Muscle of back (tissue), 11 donors: ENCODE results near the gene GOLGA6D. TPM values are rescaled to one million over a fixed set of nuclear protein-coding genes. Genes with fewer than 3 reads are reported as not detected.
"Not testable (repeated sequence)": the region's sequence is repeated elsewhere in the genome, so short reads cannot be mapped to it uniquely, and the experiment has no call there.

Experiments used
- DNase-seq, 3 donors: peaks; one replicate each; pipeline versions ENCODE4 v3.0.0 to v3.0.0-alpha.2; 2013
- polyA plus RNA-seq, 10 donors: library from polyadenylated mRNA; unstranded; fragments of 120-200 nt; gene quantifications; one replicate each; pipeline ENCODE4 v1.2.1, GENCODE V29; 2013; ENCODE audit not compliant: insufficient read length in 10 of 10

GOLGA6D gene
- polyA plus RNA-seq, 10 donors: 0.07 to 0.93 (median 0.29) TPM

GRCh38 chr15:75284152-75284551 lies 1.5 kb downstream of the GOLGA6D start:
- DNase-seq: not testable (repeated sequence)

- DNase-seq: not testable (repeated sequence)
Observed at GRCh38 chr15:75293660-75294059, 11.0 kb downstream of the GOLGA6D start.

GRCh38 chr15:75298541-75299310 lies 16.1 kb downstream of the GOLGA6D start:
- not testable (repeated sequence) for DNase-seq

- DNase-seq: not testable (repeated sequence)
Observed at GRCh38 chr15:75299311-75299688, 16.7 kb downstream of the GOLGA6D start.

GRCh38 chr15:75300026-75300425 lies 17.4 kb downstream of the GOLGA6D start:
- DNase-seq: not testable (repeated sequence)

GRCh38 chr15:75302318-75302717 lies 19.7 kb downstream of the GOLGA6D start:
- DNase-seq: no peak

GRCh38 chr15:75302753-75303152 lies 20.1 kb downstream of the GOLGA6D start:
- DNase-seq: not testable (repeated sequence)

GRCh38 chr15:75306188-75306587 lies 23.6 kb downstream of the GOLGA6D start:
- no peak for DNase-seq

- DNase-seq: peak in 1 of 3 donors; percentile 4
Observed at GRCh38 chr15:75307778-75308390, 25.2 kb downstream of the GOLGA6D start.

- DNase-seq: no peak
Observed at GRCh38 chr15:75309711-75310110, 27.1 kb downstream of the GOLGA6D start.

- not testable (repeated sequence) for DNase-seq
Observed at GRCh38 chr15:75312548-75312947, 29.9 kb downstream of the GOLGA6D start.

GRCh38 chr15:75313116-75313845 lies 30.6 kb downstream of the GOLGA6D start:
- DNase-seq: no peak

GRCh38 chr15:75314552-75315290 lies 32.1 kb downstream of the GOLGA6D start:
- no peak for DNase-seq

GRCh38 chr15:75319231-75319897 lies 36.7 kb downstream of the GOLGA6D start:
- not testable (repeated sequence) for DNase-seq

- DNase-seq: no peak
Observed at GRCh38 chr15:75321711-75322110, 39.1 kb downstream of the GOLGA6D start.

- no peak for DNase-seq
Observed at GRCh38 chr15:75325922-75326321, 43.3 kb downstream of the GOLGA6D start.

- no peak for DNase-seq
Observed at GRCh38 chr15:75327005-75327404, 44.4 kb downstream of the GOLGA6D start.

GRCh38 chr15:75327491-75327890 lies 44.9 kb downstream of the GOLGA6D start:
- DNase-seq: no peak

- no peak for DNase-seq
Observed at GRCh38 chr15:75328493-75329314, 46.1 kb downstream of the GOLGA6D start.

- no peak for DNase-seq
Observed at GRCh38 chr15:75329571-75329970, 46.9 kb downstream of the GOLGA6D start.
